ENCODE data around the gene DMC1. TPM values are rescaled to one million over a fixed set of nuclear protein-coding genes. Genes with fewer than 3 reads are reported as not detected.
"Not testable (repeated sequence)": the region's sequence is repeated elsewhere in the genome, so short reads cannot be mapped to it uniquely, and the experiment has no call there.

The DMC1 gene
- total and polyA plus RNA-seq, 2 experiments from 2014 or later = 5.0 to 18.5 TPM

- H3K4me1 Mint-ChIP-seq; H3K27me3 Mint-ChIP-seq (ENCODE audit: insufficient read depth, low read depth, poor library complexity); H3K27ac ChIP-seq (ENCODE audit: low read depth); H3K4me2 ChIP-seq; H3K4me3 ChIP-seq; H3F3A ChIP-seq (replicated peaks; ENCODE audit: low read depth); H3K36me3 Mint-ChIP-seq (ENCODE audit: low read depth); H3K4me3 Mint-ChIP-seq; H4K20me1 ChIP-seq (replicated peaks; ENCODE audit: insufficient read depth); H3K9me3 Mint-ChIP-seq; H2AFZ ChIP-seq; H3K27me3 ChIP-seq (ENCODE audit: insufficient read depth); H3K9me2 ChIP-seq (ENCODE audit: insufficient read depth); H3K79me2 ChIP-seq (replicated peaks; ENCODE audit: insufficient read depth); H3K36me3 ChIP-seq (ENCODE audit: insufficient read depth); H3K27ac Mint-ChIP-seq; DNase-seq (ENCODE audit: low spot score); H3K4me1 ChIP-seq (ENCODE audit: insufficient read depth); ATAC-seq: not testable (repeated sequence)
Measured at GRCh38 chr22:38582923-38583322, 12.9 kb upstream of the DMC1 start.

GRCh38 chr22:38578505-38578904, 8.5 kb upstream of the DMC1 start:
- DNase-seq (ENCODE audit: low spot score) = peak; percentile 30
- Histone ChIP-seq H3K79me2 (replicated peaks; ENCODE audit: insufficient read depth) (no peaks in the 10 kb centered on the region), H3K4me2 (no peak overlapping the region), H3K27me3 (ENCODE audit: insufficient read depth) (no peaks in the 10 kb centered on the region), H3K36me3 (ENCODE audit: insufficient read depth) (no peaks in the 10 kb centered on the region), H3K27ac (ENCODE audit: low read depth) (no peak overlapping the region), H3K9me2 (ENCODE audit: insufficient read depth) (no peaks in the 10 kb centered on the region), H3K4me3 (no peak overlapping the region), H4K20me1 (replicated peaks; ENCODE audit: insufficient read depth) (no peaks in the 10 kb centered on the region), H3F3A (replicated peaks; ENCODE audit: low read depth) (no peaks in the 10 kb centered on the region; the same call in 1 of the 2 replicates), H3K4me1 (ENCODE audit: insufficient read depth) (no peaks in the 10 kb centered on the region), H2AFZ (no peak overlapping the region)
- ATAC-seq = peak; percentile 62; the same call in 2 of the 3 replicates
- no peaks in the 10 kb centered on the region for H3K27me3 Mint-ChIP-seq (ENCODE audit: insufficient read depth, low read depth, poor library complexity)
- TF ChIP-seq POLR2AphosphoS5 (IDR thresholded peaks at IDR 0.05; ENCODE audit: low read depth) = no peak
- no peak for TF ChIP-seq STAT1 (IDR thresholded peaks at IDR 0.05; ENCODE audit: unreplicated experiment)
- no peak overlapping the region for H3K27ac Mint-ChIP-seq
- no peaks in the 10 kb centered on the region for H3K4me1 Mint-ChIP-seq
- no peak overlapping the region for H3K4me3 Mint-ChIP-seq
- H3K36me3 Mint-ChIP-seq (ENCODE audit: low read depth) = no peaks in the 10 kb centered on the region
- H3K9me3 Mint-ChIP-seq = no peaks in the 10 kb centered on the region; the same call in 2 of the 3 replicates

DNA sequence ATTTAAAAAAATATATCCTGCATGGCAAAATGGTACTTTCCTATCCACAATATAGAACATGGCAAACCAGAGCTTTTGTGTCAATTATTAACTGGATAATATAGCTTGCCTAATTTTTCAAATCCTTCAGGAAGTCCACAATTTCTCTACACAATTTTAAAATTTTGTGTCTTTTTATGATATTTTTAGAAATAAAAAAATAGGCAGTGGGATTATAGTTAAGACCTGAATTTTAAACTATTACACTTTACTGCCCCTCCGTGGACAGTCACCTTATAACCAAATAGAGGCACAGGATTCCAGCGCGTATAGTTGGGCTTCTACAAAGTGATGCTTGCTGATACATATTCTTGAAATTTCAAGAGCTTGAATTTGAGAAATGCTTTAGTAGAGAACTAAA, 2.1 kb upstream of the DMC1 start:
- Histone ChIP-seq H3F3A (replicated peaks; ENCODE audit: low read depth) (no peaks in the 10 kb centered on the region), H3K27me3 (ENCODE audit: insufficient read depth) (no peaks in the 10 kb centered on the region), H3K79me2 (replicated peaks; ENCODE audit: insufficient read depth) (no peaks in the 10 kb centered on the region), H3K4me3 (no peak overlapping the region), H3K36me3 (ENCODE audit: insufficient read depth) (no peaks in the 10 kb centered on the region), H2AFZ (no peak overlapping the region), H3K27ac (ENCODE audit: low read depth) (no peak overlapping the region), H3K4me2 (no peak overlapping the region), H3K9me2 (ENCODE audit: insufficient read depth) (no peaks in the 10 kb centered on the region), H4K20me1 (replicated peaks; ENCODE audit: insufficient read depth) (no peaks in the 10 kb centered on the region), H3K4me1 (ENCODE audit: insufficient read depth) (peaks cover 19% of the 10 kb centered on the region)
- H3K36me3 Mint-ChIP-seq (ENCODE audit: low read depth) = no peaks in the 10 kb centered on the region; the same call in 2 of the 3 replicates
- no peaks in the 10 kb centered on the region for H3K9me3 Mint-ChIP-seq
- ATAC-seq = peak; percentile 7; the same call in 1 of the 3 replicates
- no peak overlapping the region for H3K4me3 Mint-ChIP-seq
- no peak overlapping the region for H3K27ac Mint-ChIP-seq
- H3K4me1 Mint-ChIP-seq = peaks cover 20% of the 10 kb centered on the region
- DNase-seq (ENCODE audit: low spot score) = peak; percentile 70
- peaks cover 7% of the 10 kb centered on the region for H3K27me3 Mint-ChIP-seq (ENCODE audit: insufficient read depth, low read depth, poor library complexity)
- TF ChIP-seq CTCF (conservative IDR thresholded peaks at IDR 0.05; ENCODE audit: low read depth in 2 of 2) (peak; percentile 62 to 80), ZNF331 (CRISPR knock-in tag; IDR thresholded peaks at IDR 0.05; ENCODE audit: low read depth) (no peak), ZNF114 (CRISPR knock-in tag; IDR thresholded peaks at IDR 0.05) (no peak)
